GM20431 (cell line): ENCODE results near the gene INPP5D.

Source experiments
- in situ Hi-C: fragments of 300-500 bp; cut with MseI, MboI; formaldehyde crosslinking; loops from one replicate; pipeline ENCODE4 v1.15.0; 2020; ENCODE audit warnings: low sequenced_read_pairs; ENCODE audit not compliant: unreplicated experiment

Gene INPP5D

DNA sequence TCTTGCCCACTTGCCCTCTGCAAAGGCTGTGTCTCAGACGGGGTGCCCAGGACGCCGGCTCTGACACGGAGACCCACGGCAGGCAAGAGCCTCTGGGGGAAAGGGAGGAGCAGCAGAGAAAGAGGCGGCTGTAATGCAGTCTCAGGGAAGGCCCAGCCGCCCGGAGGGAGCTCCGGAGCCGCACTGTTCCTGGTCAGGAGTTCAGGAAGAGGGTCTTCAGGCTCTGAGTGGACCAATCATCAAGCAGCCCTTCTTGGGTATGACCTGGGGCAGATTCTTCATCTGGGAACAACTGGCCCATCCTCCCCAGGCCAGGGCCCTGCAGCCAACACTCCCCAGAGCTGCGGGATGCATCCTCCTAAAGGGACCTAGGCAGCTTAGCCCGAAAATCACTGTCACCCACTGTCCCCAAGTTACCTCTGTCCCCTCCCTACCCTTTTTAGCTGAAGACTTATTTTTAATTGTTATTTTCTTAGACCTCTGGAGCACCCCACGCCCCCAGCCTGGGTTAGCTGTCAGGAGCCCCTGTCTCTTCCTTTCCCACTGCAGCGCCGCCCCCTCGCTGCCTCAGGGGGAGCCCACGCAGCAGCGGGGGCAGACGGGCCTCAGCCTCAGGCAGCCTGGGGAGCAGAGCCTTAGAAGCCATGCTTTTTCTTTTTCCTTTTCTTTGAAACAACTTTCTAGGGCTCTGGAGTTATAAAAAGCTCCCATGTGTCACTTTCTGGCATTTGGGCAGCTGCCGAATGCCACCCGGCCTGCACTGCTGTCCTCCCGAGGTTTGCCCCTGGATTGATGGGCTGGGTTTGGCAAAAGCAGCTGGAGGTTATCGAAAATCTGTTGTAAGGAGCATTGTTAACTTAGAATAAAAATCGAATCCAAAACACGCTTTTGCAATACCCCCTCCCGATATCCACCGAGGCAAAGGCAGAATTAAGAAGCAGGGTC is 28.3 kb upstream of the INPP5D start:
- in situ Hi-C loops: loop anchor here (25.0 kb wide), 1 partner anchor 420 kb away; no protein-coding TSS in a partner anchor

DNA sequence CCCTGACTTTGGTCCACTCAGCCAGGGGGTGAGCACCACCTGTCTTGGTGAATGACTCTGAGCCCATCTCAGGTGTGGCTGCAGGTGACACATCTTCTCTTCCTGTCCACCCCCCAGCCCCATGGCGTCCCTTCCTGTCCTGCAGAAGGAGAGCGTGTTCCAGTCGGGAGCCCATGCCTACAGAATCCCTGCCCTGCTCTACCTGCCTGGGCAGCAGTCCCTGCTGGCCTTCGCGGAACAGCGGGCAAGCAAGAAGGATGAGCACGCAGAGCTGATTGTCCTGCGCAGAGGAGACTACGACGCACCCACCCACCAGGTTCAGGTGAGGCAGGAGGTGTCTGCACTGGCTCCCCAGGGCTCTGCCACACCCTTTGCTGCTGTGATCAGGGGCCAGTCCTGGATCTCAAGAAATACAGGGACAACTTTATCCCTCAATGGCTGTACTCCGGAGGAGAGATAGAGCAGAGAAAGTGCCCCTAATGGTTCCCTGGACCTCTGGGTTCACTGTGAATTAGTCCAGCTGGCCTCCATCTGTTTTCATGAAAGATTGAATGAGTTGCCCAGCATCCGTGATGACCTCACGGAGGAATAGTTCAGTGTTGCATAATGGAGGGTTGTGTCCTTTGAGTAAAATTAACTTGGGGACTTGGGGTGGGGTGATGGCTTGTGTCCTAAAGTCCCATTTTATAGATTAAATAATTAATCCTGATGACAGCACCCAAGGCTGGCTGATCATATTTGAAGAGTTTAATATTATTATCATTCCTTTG is 27.4 kb upstream of the INPP5D start, which contains the start of gene NEU2:
Gene NEU2, plus strand, starts transcription at position 122 of the 770 bp plus-strand sequence. Its CDS starts 0 bp downstream, at position 122.
- in situ Hi-C loops: loop anchor here (25.0 kb wide), 1 partner anchor 420 kb away; no protein-coding TSS in a partner anchor

GRCh38 chr2:233033672-233034071 is 26.5 kb upstream of the INPP5D start:
- in situ Hi-C loops: loop anchor here (25.0 kb wide), 1 partner anchor 421 kb away; no protein-coding TSS in a partner anchor

- in situ Hi-C loops: loop anchor here (25.0 kb wide), 1 partner anchor 422 kb away; no protein-coding TSS in a partner anchor
These were observed 25.9 kb upstream of the INPP5D start for GRCh38 chr2:233034091-233034882.

DNA sequence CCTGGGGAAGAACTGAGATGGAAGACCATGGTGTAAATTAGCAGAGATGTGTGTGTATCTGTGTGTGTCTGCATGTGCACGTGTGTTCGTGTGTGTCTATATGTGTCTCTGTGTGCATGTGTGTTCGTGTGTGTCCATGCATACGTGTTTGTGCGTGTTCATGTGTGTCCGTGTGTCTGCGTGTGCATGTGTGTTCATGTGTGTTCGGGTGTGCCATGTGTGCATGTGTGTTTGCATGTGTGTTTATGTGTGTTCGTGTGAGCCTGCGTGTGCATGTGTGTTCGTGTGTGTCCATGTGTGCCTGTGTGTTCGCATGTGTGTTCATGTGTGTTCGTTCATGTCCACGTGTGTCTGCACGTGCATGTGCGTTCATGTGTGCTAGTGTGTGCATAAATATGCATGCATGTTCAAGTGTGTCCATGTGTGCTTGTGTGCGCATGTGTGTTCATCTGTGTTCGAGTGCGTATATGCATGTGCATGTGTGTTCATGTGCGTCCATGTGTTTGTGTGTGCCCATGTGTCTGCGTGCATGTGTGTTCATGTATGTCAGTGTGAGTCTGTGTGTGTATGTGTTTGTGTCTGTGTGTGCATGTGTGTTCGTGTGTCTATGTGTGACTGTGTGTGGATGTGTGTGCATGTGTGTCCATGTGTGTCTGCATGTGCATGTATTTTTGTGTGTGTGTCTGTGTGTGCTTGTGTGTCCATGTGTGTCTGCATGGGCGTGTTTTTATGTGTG is 24.5 kb upstream of the INPP5D start:
- in situ Hi-C loops: loop anchor here (25.0 kb wide), 1 partner anchor 423 kb away; no protein-coding TSS in a partner anchor

DNA sequence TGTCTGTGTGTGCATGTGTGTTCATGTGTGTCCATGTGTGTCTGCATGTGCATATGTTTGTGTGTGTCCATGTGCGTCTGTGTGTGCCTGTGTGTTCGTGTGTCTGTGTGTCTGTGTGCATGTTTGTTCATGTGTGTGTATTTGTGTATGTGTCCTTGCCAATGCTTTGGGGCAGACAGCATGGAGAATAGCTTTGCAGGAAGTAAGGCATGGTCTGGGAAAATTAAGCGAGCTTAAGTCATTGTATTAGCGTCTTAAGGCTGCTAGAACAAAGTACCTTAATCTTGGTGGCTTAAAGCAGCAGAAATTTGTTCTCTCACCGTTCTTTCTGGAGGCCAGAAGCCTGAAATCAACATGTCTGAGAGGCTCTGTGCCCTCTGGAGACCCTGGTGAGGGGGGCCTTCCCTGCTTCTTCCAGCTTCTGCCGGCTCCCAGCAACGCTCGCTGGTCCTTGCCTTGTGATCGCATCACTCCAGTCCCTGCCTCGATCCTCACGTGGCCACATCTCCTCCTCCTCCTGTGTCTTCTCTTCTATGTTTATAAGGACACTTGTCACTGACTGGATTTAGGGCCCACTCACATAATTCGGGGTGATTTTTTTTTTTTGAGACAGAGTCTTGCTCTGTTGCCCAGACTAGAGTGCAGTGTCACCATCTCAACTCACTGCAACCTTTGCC is 23.8 kb upstream of the INPP5D start:
- in situ Hi-C loops: loop anchor here (25.0 kb wide), 1 partner anchor 424 kb away; no protein-coding TSS in a partner anchor

DNA sequence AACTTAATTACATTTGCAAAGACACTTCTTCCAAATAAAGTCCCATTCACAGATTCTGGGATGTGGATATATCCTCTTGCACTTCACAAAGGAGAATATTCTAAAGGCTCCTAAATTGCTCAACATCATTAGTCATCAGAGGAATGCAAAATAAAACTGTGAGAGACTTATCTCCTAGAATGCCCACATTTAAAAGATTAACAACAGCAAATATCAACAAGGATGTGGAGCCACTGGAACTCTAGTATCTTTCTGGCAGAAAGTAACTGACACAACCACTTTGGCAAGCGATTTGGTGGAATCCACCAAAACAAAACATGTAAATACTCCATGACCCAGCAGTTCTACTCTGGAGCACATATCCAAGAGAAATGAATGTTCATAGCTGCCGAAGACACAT is 23.1 kb upstream of the INPP5D start:
- in situ Hi-C loops: loop anchor here (25.0 kb wide), 1 partner anchor 425 kb away; no protein-coding TSS in a partner anchor

DNA sequence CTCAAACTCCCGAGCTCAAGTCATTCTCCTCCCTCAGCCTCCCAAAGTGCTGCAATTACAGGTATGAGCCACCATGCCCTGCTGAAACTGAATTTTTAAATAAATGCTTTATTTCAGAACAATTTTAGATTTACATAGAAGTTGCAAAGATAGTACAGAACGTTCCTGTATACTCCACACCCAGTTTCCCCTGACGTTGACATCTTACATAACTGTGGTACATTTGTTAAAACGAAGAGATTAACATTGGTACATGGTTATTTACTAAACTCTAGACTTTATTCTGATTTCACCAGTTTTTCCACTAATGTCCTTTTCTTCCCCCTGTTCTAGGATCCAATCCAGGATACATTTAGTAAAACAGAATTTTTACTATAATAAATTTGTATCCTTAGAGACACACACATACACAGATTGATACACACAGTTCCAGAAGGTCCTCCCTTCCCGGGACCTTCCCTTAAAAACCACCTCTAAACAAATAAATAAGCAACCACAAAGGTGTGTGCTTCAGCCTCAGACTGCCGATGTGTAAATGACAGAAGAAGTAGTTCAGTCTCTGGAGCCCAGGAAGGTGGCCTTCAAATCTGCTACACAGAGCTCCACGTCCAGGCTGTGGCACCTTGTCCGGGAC is 20.8 kb upstream of the INPP5D start:
- in situ Hi-C loops: loop anchor here (25.0 kb wide), 1 partner anchor 427 kb away; no protein-coding TSS in a partner anchor

DNA sequence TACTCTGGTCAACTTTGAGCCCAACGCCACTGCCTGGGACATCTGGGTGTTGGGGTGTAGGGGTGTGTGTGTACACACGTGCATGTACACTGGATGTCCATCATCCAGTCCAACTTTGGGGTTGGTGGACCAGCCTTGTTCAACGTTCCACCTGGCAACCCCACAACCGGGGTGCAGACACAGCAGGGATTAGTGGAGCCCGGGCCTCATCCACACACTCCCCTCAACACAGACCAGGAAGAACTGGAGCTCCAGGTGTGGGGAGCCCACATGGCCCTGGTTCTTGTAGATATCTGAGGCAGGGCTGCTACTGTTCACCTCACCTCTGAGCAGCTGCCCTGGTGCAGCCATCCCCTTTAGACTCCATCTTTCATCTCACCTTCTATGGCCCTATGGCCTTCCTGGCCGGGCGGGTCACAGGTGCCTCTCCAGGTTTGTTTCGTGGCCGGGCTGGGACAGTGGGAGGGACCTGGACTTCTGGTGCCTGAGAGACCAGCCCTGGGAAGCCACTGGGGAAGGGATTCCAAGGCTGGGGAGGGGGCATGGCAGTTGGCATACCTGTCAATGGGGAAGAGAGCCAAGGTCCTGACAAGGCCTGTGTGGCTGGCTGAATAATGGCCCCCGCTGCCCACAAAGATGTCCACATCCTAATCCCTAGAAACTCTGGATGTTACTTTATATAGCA is 20.2 kb upstream of the INPP5D start:
- in situ Hi-C loops: loop anchor here (25.0 kb wide), 1 partner anchor 428 kb away; no protein-coding TSS in a partner anchor

GRCh38 chr2:233040571-233040970 is 19.6 kb upstream of the INPP5D start:
- in situ Hi-C loops: loop anchor here (25.0 kb wide), 1 partner anchor 428 kb away; no protein-coding TSS in a partner anchor

- in situ Hi-C loops: loop anchor here (25.0 kb wide), 1 partner anchor 430 kb away; no protein-coding TSS in a partner anchor
These were observed 18.3 kb upstream of the INPP5D start for GRCh38 chr2:233041722-233042323.

DNA sequence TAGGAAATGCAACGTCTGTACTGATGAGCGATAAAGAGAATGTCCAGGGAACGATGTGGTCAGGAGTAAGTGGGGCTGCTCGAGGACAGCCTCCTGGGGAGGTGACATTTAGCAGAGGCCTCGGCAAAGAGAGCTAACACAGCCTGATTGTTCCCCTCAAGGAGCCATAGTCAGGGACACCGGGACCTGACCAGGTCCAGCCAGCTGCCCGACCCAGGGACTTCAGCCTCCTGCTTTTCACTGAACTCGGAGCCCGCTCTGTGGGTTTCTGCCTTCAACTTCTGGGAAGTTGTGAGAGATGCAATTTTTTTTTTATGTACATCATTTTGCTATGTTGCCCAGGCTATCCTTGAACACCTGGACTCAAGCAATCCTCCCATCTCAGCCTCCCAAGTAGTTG is 17.6 kb upstream of the INPP5D start:
- in situ Hi-C loops: loop anchor here (25.0 kb wide), 1 partner anchor 430 kb away; no protein-coding TSS in a partner anchor

DNA sequence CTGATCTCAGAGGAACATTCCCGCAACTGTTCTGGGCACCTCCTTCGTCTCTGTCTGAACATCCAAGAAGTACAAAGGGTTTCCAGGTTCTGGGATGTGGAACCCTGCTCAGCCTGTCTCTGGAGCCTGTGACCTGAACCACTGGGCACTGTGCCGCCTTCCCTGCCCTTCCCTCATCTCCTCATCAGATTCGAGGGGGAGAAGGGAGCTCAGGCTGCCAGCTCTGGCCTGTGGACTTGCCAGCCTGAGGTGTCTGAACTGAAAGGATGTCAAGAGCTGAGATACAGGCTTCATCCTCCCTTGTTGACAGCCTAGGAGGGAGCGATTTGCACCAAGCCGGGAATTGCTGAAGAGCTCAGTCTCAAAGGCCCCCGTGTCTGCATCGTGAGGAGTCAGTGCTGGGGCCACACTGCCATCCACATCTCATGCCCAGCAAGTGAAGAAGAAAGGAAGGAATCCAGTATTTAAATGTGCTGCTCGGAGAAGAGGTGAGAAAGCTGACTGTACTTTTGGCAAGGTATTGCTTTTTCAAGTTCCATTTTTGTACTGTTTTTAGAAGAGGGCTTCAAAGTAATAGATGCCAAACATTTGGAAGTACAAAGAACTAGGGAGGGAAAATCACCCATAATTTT is 15.1 kb upstream of the INPP5D start:
- in situ Hi-C loops: loop anchor here (25.0 kb wide), 1 partner anchor 433 kb away; no protein-coding TSS in a partner anchor

GRCh38 chr2:233047206-233047605 is 12.9 kb upstream of the INPP5D start:
- in situ Hi-C loops: loop anchor here (25.0 kb wide), 1 partner anchor 435 kb away; no protein-coding TSS in a partner anchor

GRCh38 chr2:233047667-233048066 is 12.5 kb upstream of the INPP5D start:
- in situ Hi-C loops: loop anchor here (25.0 kb wide), 1 partner anchor 435 kb away; no protein-coding TSS in a partner anchor
